ENCODE results near the gene LPP.
A peak's percentile ranks its signal among the peaks of the same experiment; 100 is the strongest.
"Not testable (repeated sequence)": the region's sequence is repeated elsewhere in the genome, so short reads cannot be mapped to it uniquely, and the experiment has no call there.

LPP gene

GRCh38 chr3:188123170-188123905 is 30.6 kb upstream of the LPP start:
- H3K9me3 ChIP-seq (ENCODE audit: control insufficient read depth, low read length): no peaks in the 10 kb centered on the region
- H3K4me3 ChIP-seq (ENCODE audit: extremely low read depth, insufficient read depth, low read length, poor library complexity, severe bottlenecking): no peak overlapping the region
- no peaks in the 10 kb centered on the region for H3K36me3 ChIP-seq (ENCODE audit: control insufficient read depth, insufficient read depth, low read length)
- H3K27ac ChIP-seq (ENCODE audit: low read depth, low read length, severe bottlenecking): peak overlapping the region; percentile 82
- WGBS, 2 experiments (ENCODE audit: insufficient coverage in 2 of 2): 95% methylated on average over 3 of the region's 6 CpGs
- H3K4me1 ChIP-seq (ENCODE audit: control insufficient read depth, insufficient read depth, low read length, poor library complexity, severe bottlenecking): peaks cover 18% of the 10 kb centered on the region

GRCh38 chr3:188124184-188124583 is 29.8 kb upstream of the LPP start:
- H3K9me3 ChIP-seq (ENCODE audit: control insufficient read depth, low read length): no peaks in the 10 kb centered on the region
- H3K4me3 ChIP-seq (ENCODE audit: extremely low read depth, insufficient read depth, low read length, poor library complexity, severe bottlenecking): no peak overlapping the region
- H3K27ac ChIP-seq (ENCODE audit: low read depth, low read length, severe bottlenecking): peak overlapping the region; percentile 82
- H3K36me3 ChIP-seq (ENCODE audit: control insufficient read depth, insufficient read depth, low read length): no peaks in the 10 kb centered on the region
- WGBS, 2 experiments (ENCODE audit: insufficient coverage in 2 of 2): no CpG with 5 or more reads among the region's 2 CpGs
- peaks cover 18% of the 10 kb centered on the region for H3K4me1 ChIP-seq (ENCODE audit: control insufficient read depth, insufficient read depth, low read length, poor library complexity, severe bottlenecking)

- WGBS, 2 experiments (ENCODE audit: insufficient coverage in 2 of 2): 86 to 100% methylated on average over 3 of the region's 3 CpGs
- Histone ChIP-seq H3K4me1 (ENCODE audit: control insufficient read depth, insufficient read depth, low read length, poor library complexity, severe bottlenecking) (peaks cover 15% of the 10 kb centered on the region), H3K9me3 (ENCODE audit: control insufficient read depth, low read length) (no peaks in the 10 kb centered on the region), H3K36me3 (ENCODE audit: control insufficient read depth, insufficient read depth, low read length) (no peaks in the 10 kb centered on the region), H3K27ac (ENCODE audit: low read depth, low read length, severe bottlenecking) (no peak overlapping the region), H3K4me3 (ENCODE audit: extremely low read depth, insufficient read depth, low read length, poor library complexity, severe bottlenecking) (no peak overlapping the region)
Measured at GRCh38 chr3:188125076-188125475, 28.9 kb upstream of the LPP start.

GRCh38 chr3:188126276-188126675 is 27.7 kb upstream of the LPP start:
- Histone ChIP-seq H3K36me3 (ENCODE audit: control insufficient read depth, insufficient read depth, low read length) (no peaks in the 10 kb centered on the region), H3K9me3 (ENCODE audit: control insufficient read depth, low read length) (no peaks in the 10 kb centered on the region), H3K27ac (ENCODE audit: low read depth, low read length, severe bottlenecking) (no peak overlapping the region), H3K4me3 (ENCODE audit: extremely low read depth, insufficient read depth, low read length, poor library complexity, severe bottlenecking) (no peak overlapping the region), H3K4me1 (ENCODE audit: control insufficient read depth, insufficient read depth, low read length, poor library complexity, severe bottlenecking) (peaks cover 11% of the 10 kb centered on the region)
- 100% methylated on average over 1 of the region's 2 CpGs for WGBS, 2 experiments (ENCODE audit: insufficient coverage in 2 of 2)

- Histone ChIP-seq H3K9me3 (ENCODE audit: control insufficient read depth, low read length) (no peaks in the 10 kb centered on the region), H3K4me3 (ENCODE audit: extremely low read depth, insufficient read depth, low read length, poor library complexity, severe bottlenecking) (no peak overlapping the region), H3K4me1 (ENCODE audit: control insufficient read depth, insufficient read depth, low read length, poor library complexity, severe bottlenecking) (peaks cover 11% of the 10 kb centered on the region), H3K27ac (ENCODE audit: low read depth, low read length, severe bottlenecking) (no peak overlapping the region), H3K36me3 (ENCODE audit: control insufficient read depth, insufficient read depth, low read length) (no peaks in the 10 kb centered on the region)
- 60 to 84% methylated on average over 1 to 2 of the region's 8 CpGs for WGBS, 2 experiments (ENCODE audit: insufficient coverage in 2 of 2)
Measured at GRCh38 chr3:188126934-188127333, 27.0 kb upstream of the LPP start.

GRCh38 chr3:188128905-188129304 is 25.1 kb upstream of the LPP start:
- no peaks in the 10 kb centered on the region for H3K9me3 ChIP-seq (ENCODE audit: control insufficient read depth, low read length)

GRCh38 chr3:188131023-188131422 is 22.9 kb upstream of the LPP start:
- not testable (repeated sequence) for H3K4me1 ChIP-seq (ENCODE audit: control insufficient read depth, insufficient read depth, low read length, poor library complexity, severe bottlenecking); H3K4me3 ChIP-seq (ENCODE audit: extremely low read depth, insufficient read depth, low read length, poor library complexity, severe bottlenecking); H3K36me3 ChIP-seq (ENCODE audit: control insufficient read depth, insufficient read depth, low read length); H3K27ac ChIP-seq (ENCODE audit: low read depth, low read length, severe bottlenecking); H3K9me3 ChIP-seq (ENCODE audit: control insufficient read depth, low read length)
- WGBS, 2 experiments (ENCODE audit: insufficient coverage in 2 of 2): 86 to 100% methylated on average over 1 of the region's 2 CpGs

More at GRCh38 chr3:188128905-188129304, 25.1 kb upstream of the LPP start:
- Histone ChIP-seq H3K36me3 (ENCODE audit: control insufficient read depth, insufficient read depth, low read length) (no peaks in the 10 kb centered on the region), H3K4me1 (ENCODE audit: control insufficient read depth, insufficient read depth, low read length, poor library complexity, severe bottlenecking) (peaks cover 7% of the 10 kb centered on the region), H3K27ac (ENCODE audit: low read depth, low read length, severe bottlenecking) (no peak overlapping the region), H3K4me3 (ENCODE audit: extremely low read depth, insufficient read depth, low read length, poor library complexity, severe bottlenecking) (no peak overlapping the region)
- WGBS, 2 experiments (ENCODE audit: insufficient coverage in 2 of 2): no CpG with 5 or more reads among the region's 1 CpG

- Histone ChIP-seq H3K36me3 (ENCODE audit: control insufficient read depth, insufficient read depth, low read length) (no peaks in the 10 kb centered on the region), H3K4me1 (ENCODE audit: control insufficient read depth, insufficient read depth, low read length, poor library complexity, severe bottlenecking) (no peaks in the 10 kb centered on the region), H3K27ac (ENCODE audit: low read depth, low read length, severe bottlenecking) (no peak overlapping the region), H3K9me3 (ENCODE audit: control insufficient read depth, low read length) (no peaks in the 10 kb centered on the region), H3K4me3 (ENCODE audit: extremely low read depth, insufficient read depth, low read length, poor library complexity, severe bottlenecking) (no peak overlapping the region)
- 90 to 91% methylated on average over 3 to 4 of the region's 5 CpGs for WGBS, 2 experiments (ENCODE audit: insufficient coverage in 2 of 2)
Measured at GRCh38 chr3:188133219-188133618, 20.7 kb upstream of the LPP start.

- Histone ChIP-seq H3K9me3 (ENCODE audit: control insufficient read depth, low read length) (no peaks in the 10 kb centered on the region), H3K4me1 (ENCODE audit: control insufficient read depth, insufficient read depth, low read length, poor library complexity, severe bottlenecking) (no peaks in the 10 kb centered on the region), H3K36me3 (ENCODE audit: control insufficient read depth, insufficient read depth, low read length) (no peaks in the 10 kb centered on the region), H3K27ac (ENCODE audit: low read depth, low read length, severe bottlenecking) (no peak overlapping the region), H3K4me3 (ENCODE audit: extremely low read depth, insufficient read depth, low read length, poor library complexity, severe bottlenecking) (no peak overlapping the region)
- WGBS, 2 experiments (ENCODE audit: insufficient coverage in 2 of 2): 95 to 96% methylated on average over 4 to 5 of the region's 6 CpGs
Measured at GRCh38 chr3:188133646-188134045, 20.3 kb upstream of the LPP start.

GRCh38 chr3:188134079-188134478 is 19.9 kb upstream of the LPP start:
- no peak overlapping the region for H3K27ac ChIP-seq (ENCODE audit: low read depth, low read length, severe bottlenecking)
- no peaks in the 10 kb centered on the region for H3K9me3 ChIP-seq (ENCODE audit: control insufficient read depth, low read length)
- H3K4me1 ChIP-seq (ENCODE audit: control insufficient read depth, insufficient read depth, low read length, poor library complexity, severe bottlenecking): no peaks in the 10 kb centered on the region
- no peaks in the 10 kb centered on the region for H3K36me3 ChIP-seq (ENCODE audit: control insufficient read depth, insufficient read depth, low read length)
- H3K4me3 ChIP-seq (ENCODE audit: extremely low read depth, insufficient read depth, low read length, poor library complexity, severe bottlenecking): no peak overlapping the region
- WGBS, 2 experiments (ENCODE audit: insufficient coverage in 2 of 2): 83 to 100% methylated on average over 1 of the region's 1 CpG

- no peak overlapping the region for H3K27ac ChIP-seq (ENCODE audit: low read depth, low read length, severe bottlenecking)
- no peaks in the 10 kb centered on the region for H3K36me3 ChIP-seq (ENCODE audit: control insufficient read depth, insufficient read depth, low read length)
- 100% methylated on average over 1 of the region's 1 CpG; no CpG with 5 or more reads in 1 of the 2 experiments for WGBS, 2 experiments (ENCODE audit: insufficient coverage in 2 of 2)
- no peaks in the 10 kb centered on the region for H3K4me1 ChIP-seq (ENCODE audit: control insufficient read depth, insufficient read depth, low read length, poor library complexity, severe bottlenecking)
- no peaks in the 10 kb centered on the region for H3K9me3 ChIP-seq (ENCODE audit: control insufficient read depth, low read length)
- H3K4me3 ChIP-seq (ENCODE audit: extremely low read depth, insufficient read depth, low read length, poor library complexity, severe bottlenecking): no peak overlapping the region
Measured at GRCh38 chr3:188134856-188135255, 19.1 kb upstream of the LPP start.

Data from mesodermal cell (in vitro differentiated cells).